Measurements from ENCODE around the gene MAD1L1. TPM values are rescaled to one million over a fixed set of nuclear protein-coding genes. Genes with fewer than 3 reads are reported as not detected.

MAD1L1 gene
- total and polyA plus RNA-seq, 2 donors (not counting 3 experiments of a cell fraction or from before 2014, with no cell fraction given) = 34.1 to 42.3 TPM

- FAIRE-seq = no peak
- no TSS peak for BruUV-seq (replicated peaks)
These were observed 311.9 kb downstream of the MAD1L1 start for GRCh38 chr7:1920881-1921280.

More at GRCh38 chr7:1920881-1921280, 311.9 kb downstream of the MAD1L1 start:
- Histone ChIP-seq H3K4me3 (replicated peaks in 1 of 3; ENCODE audit: insufficient read depth in 1 of 3, low read depth in 1 of 3, low read length in 3 of 3) (no peak overlapping the region), H2AFZ (ENCODE audit: low read depth, low read length) (no peak overlapping the region), H3K27me3 (ENCODE audit: control insufficient read depth in 2 of 2, insufficient read depth in 2 of 2, low read length in 2 of 2) (no peaks in the 10 kb centered on the region), H4K20me1 (replicated peaks; ENCODE audit: control insufficient read depth, extremely low read depth, insufficient read depth, low read length) (no peaks in the 10 kb centered on the region), H3K36me3 (ENCODE audit: control insufficient read depth in 2 of 2, extremely low read depth in 1 of 2, insufficient read depth in 2 of 2, low read length in 2 of 2) (peaks cover 0 to 2% of the 10 kb centered on the region in 2 experiments), H3K9ac (replicated peaks; ENCODE audit: extremely low read depth, insufficient read depth, low read length) (no peak overlapping the region), H3K9me3 (replicated peaks; ENCODE audit: control insufficient read depth, insufficient read depth, low read length) (no peaks in the 10 kb centered on the region), H3K9me1 (replicated peaks; ENCODE audit: control insufficient read depth, extremely low read depth, insufficient read depth, low read length) (no peaks in the 10 kb centered on the region), H3K27ac (ENCODE audit: insufficient read depth, low read depth, low read length) (no peak overlapping the region), H3K4me1 (ENCODE audit: control insufficient read depth, extremely low read depth, insufficient read depth, low read length) (no peaks in the 10 kb centered on the region), H3K79me2 (ENCODE audit: control insufficient read depth, insufficient read depth, low read length) (no peaks in the 10 kb centered on the region), H3K4me2 (ENCODE audit: insufficient read depth, low read length) (no peak overlapping the region)
- POLR2A ChIA-PET = no interaction called here
- dilution Hi-C loops (cut with MboI; ENCODE audit: extremely low pct_ligation_motif_present, low sequenced_read_pairs) (no loop called here), intact Hi-C loops (cut with micrococcal nuclease) (no loop called here)
- CTCF ChIA-PET = no interaction called here
- no peak for TF ChIP-seq POLR2A (IDR thresholded peaks at IDR 0.05; ENCODE audit: low read depth, low read length)
- TF ChIP-seq, protein P1, sequence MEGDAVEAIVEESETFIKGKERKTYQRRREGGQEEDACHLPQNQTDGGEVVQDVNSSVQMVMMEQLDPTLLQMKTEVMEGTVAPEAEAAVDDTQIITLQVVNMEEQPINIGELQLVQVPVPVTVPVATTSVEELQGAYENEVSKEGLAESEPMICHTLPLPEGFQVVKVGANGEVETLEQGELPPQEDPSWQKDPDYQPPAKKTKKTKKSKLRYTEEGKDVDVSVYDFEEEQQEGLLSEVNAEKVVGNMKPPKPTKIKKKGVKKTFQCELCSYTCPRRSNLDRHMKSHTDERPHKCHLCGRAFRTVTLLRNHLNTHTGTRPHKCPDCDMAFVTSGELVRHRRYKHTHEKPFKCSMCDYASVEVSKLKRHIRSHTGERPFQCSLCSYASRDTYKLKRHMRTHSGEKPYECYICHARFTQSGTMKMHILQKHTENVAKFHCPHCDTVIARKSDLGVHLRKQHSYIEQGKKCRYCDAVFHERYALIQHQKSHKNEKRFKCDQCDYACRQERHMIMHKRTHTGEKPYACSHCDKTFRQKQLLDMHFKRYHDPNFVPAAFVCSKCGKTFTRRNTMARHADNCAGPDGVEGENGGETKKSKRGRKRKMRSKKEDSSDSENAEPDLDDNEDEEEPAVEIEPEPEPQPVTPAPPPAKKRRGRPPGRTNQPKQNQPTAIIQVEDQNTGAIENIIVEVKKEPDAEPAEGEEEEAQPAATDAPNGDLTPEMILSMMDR (IDR thresholded peaks at IDR 0.05; ENCODE audit: extremely low read depth in 1 of 2, insufficient read depth in 1 of 2, low read depth in 1 of 2, low read length in 2 of 2) = no peak
- TF ChIP-seq POLR2AphosphoS5 (IDR thresholded peaks at IDR 0.05; ENCODE audit: insufficient read depth, low read depth, low read length) = no peak
- no peak for TF ChIP-seq MAX (IDR thresholded peaks at IDR 0.05; ENCODE audit: insufficient read depth, insufficient read length)
- no peak for TF ChIP-seq EZH2 (IDR thresholded peaks at IDR 0.05; ENCODE audit: borderline replicate concordance, low read depth, low read length, severe bottlenecking)
- TF ChIP-seq JUN (IDR thresholded peaks at IDR 0.05; ENCODE audit: borderline replicate concordance, insufficient read depth, insufficient read length, low read depth) = no peak
- no peak for TF ChIP-seq GATA2 (IDR thresholded peaks at IDR 0.05; ENCODE audit: insufficient read depth, insufficient read length, low read depth, low read length)
- TF ChIP-seq FOS (IDR thresholded peaks at IDR 0.05; ENCODE audit: borderline replicate concordance, insufficient read depth, low read length) = no peak
- TF ChIP-seq MYC (IDR thresholded peaks at IDR 0.05; ENCODE audit: low read depth, low read length) = no peak
- no peak for DNase-seq (ENCODE audit: low read depth, low spot score)
